Type B pancreatic cell (in vitro differentiated cells): Measurements from ENCODE around the gene UBL4A. TPM values are rescaled to one million over a fixed set of nuclear protein-coding genes. Genes with fewer than 3 reads are reported as not detected.

Experiments used
- DNase-seq: peaks from one replicate; pipeline ENCODE4 v3.0.0; 2021; ENCODE audit warnings: mixed read lengths; ENCODE audit not compliant: unreplicated experiment; ENCODE audit errors: extremely low spot score
- H3K27ac Mint-ChIP-seq: 2 replicates; pipeline ENCODE4 v1.8.0; 2021; ENCODE audit warnings: mild to moderate bottlenecking, mixed read lengths
- H3K27me3 Mint-ChIP-seq: 2 replicates; pipeline ENCODE4 v1.8.0; 2021; ENCODE audit warnings: mixed read lengths
- H3K36me3 Mint-ChIP-seq: 2 replicates; pipeline ENCODE4 v1.8.0; 2021; ENCODE audit warnings: mixed read lengths
- H3K4me1 Mint-ChIP-seq: one replicate; pipeline ENCODE4 v1.8.0; 2021; ENCODE audit warnings: mixed read lengths; ENCODE audit not compliant: unreplicated experiment
- H3K4me3 Mint-ChIP-seq: 2 replicates; pipeline ENCODE4 v1.8.0; 2021; ENCODE audit warnings: mild to moderate bottlenecking, mixed read lengths
- H3K9me3 Mint-ChIP-seq: 2 replicates; pipeline ENCODE4 v1.8.0; 2021; ENCODE audit warnings: mixed read lengths
- CTCF ChIP-seq: fragments of 200-600 bp; sonication (generic); conservative IDR thresholded peaks from 2 replicates; pipeline ENCODE4 v1.5.0; 2021; ENCODE audit warnings: antibody characterized with exemption, mild to moderate bottlenecking
- total RNA-seq: library from RNA; stranded (reverse); gene quantifications from 2 replicates; pipeline ENCODE4 v1.2.1, GENCODE V29; 2021; ENCODE audit warnings: low replicate concordance

The UBL4A gene
- total RNA-seq, 1 donor from 2014 or later = 23.3 TPM

- no peak for TF ChIP-seq CTCF
- no peak overlapping the region for H3K4me3 Mint-ChIP-seq
- H3K36me3 Mint-ChIP-seq = no peaks in the 10 kb centered on the region
- no peak for DNase-seq
- no peak overlapping the region for H3K27ac Mint-ChIP-seq
- no peaks in the 10 kb centered on the region for H3K27me3 Mint-ChIP-seq
- no peaks in the 10 kb centered on the region for H3K9me3 Mint-ChIP-seq
- H3K4me1 Mint-ChIP-seq = no peaks in the 10 kb centered on the region
Measured at GRCh38 chrX:154441564-154441963, 44.9 kb downstream of the UBL4A start.

DNA sequence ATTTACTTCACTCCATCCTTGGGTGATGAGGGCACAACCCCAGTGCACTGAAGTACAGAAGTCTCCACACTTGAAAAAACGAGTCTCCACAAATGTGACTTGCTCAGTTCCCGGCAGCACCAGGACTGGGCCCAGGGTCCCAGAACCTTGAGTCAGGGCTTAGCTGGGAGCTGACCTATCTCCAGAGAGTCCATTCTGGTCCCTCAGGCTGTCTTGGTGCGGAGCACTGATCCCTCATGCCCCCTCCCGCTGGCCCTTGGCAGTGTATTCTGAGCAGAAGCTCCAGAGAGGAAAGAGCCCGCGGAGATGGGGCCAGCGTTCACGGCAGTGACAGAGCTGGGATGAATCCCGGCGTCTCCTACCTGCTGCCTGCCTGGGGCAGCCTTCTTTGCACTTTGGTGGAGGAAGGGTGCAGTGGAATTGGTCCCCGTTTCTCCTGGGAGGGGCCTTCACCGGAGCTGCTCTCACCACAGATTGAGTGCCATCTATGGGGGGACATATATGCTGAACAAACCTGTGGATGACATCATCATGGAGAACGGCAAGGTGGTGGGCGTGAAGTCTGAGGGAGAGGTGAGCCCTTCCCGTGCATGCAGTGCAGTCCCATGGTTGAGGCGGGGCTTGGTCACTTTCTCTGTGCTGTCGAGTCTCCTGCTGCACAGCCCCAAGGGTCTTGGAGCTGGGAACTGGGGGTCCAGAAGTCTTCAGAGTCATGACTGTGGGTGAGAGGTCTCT, 45.6 kb downstream of the UBL4A start:
- H3K27ac Mint-ChIP-seq = no peak overlapping the region

DNA sequence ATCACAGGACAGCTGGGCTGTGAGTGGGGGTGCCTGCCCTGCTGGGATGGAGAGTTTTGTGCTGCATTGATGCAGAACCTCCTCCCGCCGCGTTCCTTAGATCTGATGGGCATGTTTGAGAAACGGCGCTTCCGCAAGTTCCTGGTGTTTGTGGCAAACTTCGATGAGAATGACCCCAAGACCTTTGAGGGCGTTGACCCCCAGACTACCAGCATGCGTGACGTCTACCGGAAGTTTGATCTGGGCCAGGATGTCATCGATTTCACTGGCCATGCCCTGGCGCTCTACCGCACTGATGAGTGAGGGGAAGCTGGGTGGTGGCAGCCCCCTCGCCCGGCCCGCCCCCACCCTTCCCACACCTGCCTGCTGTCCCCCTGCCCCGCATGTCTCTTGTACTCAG, 46.6 kb downstream of the UBL4A start:
- peaks cover 7% of the 10 kb centered on the region for H3K4me1 Mint-ChIP-seq
- no peaks in the 10 kb centered on the region for H3K36me3 Mint-ChIP-seq
- no peak for DNase-seq
- no peaks in the 10 kb centered on the region for H3K9me3 Mint-ChIP-seq
- H3K27ac Mint-ChIP-seq = no peak overlapping the region
- H3K27me3 Mint-ChIP-seq = no peaks in the 10 kb centered on the region
- no peak for TF ChIP-seq CTCF
- H3K4me3 Mint-ChIP-seq = no peak overlapping the region

More for the DNA sequence above, 45.6 kb downstream of the UBL4A start:
- H3K4me1 Mint-ChIP-seq = peaks cover 6% of the 10 kb centered on the region
- no peak overlapping the region for H3K4me3 Mint-ChIP-seq
- DNase-seq = no peak
- H3K27me3 Mint-ChIP-seq = no peaks in the 10 kb centered on the region
- TF ChIP-seq CTCF = no peak
- no peaks in the 10 kb centered on the region for H3K9me3 Mint-ChIP-seq
- no peaks in the 10 kb centered on the region for H3K36me3 Mint-ChIP-seq

DNA sequence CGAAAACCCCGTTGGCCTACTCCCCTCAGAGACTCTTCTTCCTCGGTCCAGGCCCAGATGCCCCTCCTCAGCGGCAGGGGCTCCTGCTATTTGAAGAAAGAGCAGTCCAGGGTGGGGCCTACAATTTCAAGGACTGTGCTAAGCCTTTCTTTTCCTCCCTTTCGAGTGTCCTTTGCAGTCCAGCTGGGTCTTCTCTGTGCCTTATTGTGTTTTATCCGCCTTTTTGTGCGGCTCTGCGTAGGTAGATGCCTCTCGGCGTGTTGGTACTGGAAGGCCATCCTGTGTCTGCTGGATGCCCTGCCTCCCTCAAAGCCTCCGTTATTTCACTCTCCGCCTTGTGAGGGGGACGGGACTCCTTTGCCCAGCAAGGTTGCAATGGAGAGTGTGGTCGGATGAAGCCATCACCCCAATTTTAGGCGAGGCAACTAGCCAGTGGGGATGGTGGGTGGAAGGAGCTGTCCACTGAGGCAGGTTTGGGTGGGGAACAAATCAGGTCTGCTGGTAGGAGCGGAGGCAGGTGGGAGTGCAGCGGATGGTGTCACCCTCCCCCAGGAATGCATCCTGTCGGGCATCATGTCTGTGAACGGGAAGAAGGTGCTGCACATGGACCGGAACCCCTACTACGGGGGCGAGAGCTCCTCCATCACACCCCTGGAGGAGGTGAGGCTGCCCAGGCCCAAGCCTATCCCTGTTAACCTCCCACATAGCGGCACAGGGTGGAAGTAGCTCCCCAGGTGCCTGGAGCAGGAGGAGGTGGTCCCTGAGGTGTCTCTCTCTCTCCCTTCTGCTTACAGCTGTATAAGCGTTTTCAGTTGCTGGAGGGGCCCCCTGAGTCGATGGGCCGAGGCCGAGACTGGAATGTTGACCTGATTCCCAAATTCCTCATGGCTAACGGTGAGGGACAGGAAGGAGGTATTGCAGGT, 48.2 kb downstream of the UBL4A start:
- Mint-ChIP-seq H3K9me3 (no peaks in the 10 kb centered on the region), H3K4me1 (peaks cover 7% of the 10 kb centered on the region), H3K4me3 (peak overlapping the region; percentile 89), H3K27ac (peak overlapping the region; percentile 75), H3K27me3 (no peaks in the 10 kb centered on the region), H3K36me3 (no peaks in the 10 kb centered on the region)
- TF ChIP-seq CTCF = no peak
- DNase-seq = no peak

DNA sequence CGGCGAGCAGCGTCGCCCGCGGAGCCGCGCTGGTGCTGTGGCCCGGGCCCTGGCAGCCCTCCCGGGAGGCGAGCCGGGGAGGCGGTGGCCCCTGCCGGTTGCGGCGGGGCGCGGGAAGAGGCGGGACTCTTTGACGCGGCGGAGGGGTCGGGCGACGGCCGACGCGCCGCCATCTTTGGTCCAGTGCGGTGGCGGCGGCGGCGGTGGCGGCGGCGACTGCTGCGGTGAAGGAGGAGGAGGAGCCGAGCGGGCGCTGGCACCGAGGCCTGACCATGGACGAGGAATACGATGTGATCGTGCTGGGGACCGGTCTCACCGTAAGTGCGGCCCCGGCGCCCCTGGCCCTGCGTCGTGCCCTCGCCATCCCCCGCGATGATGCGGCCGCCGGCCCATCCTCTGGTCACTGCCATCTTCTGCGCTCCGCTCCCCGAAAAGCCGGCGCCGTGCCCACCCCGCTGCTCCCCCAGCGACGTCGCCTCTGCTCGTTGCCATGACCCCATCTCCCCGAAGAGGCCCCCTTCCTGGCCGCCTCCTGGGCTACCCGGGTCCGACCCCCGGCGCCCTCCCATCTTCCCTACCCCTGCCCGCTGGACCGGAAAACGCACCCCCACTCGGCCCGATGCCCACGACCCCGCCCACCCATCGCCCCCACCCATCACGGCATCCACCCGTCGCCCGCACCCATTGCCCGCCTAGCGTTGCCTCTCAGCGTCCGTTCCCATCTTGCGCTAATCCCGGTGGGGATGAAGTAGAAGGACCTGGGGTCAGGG, 49.2 kb downstream of the UBL4A start, which contains the start of gene GDI1:
Gene GDI1 (plus strand): TSS at position 172 of the 770 bp plus-strand sequence. CDS start 101 bp downstream, at position 273.
- no peak for DNase-seq
- Mint-ChIP-seq H3K9me3 (no peaks in the 10 kb centered on the region), H3K36me3 (no peaks in the 10 kb centered on the region), H3K4me3 (peak within 1 kb of the TSS; percentile 89), H3K4me1 (peaks cover 7% of the 10 kb centered on the region), H3K27ac (peak within 1 kb of the TSS; percentile 82), H3K27me3 (no peaks in the 10 kb centered on the region)
- no peak for TF ChIP-seq CTCF
